HEK293 (cell line): Measurements from ENCODE around the gene GMPS.

ENCODE experiments used
- CTCF ChIA-PET: fragments of 350-600 bp; formaldehyde crosslinking; extraction: SDS; loops from one replicate; lab custom pipeline; 2021; ENCODE audit warnings: antibody characterized with exemption; lab: Yijun Ruan, JAX
- POLR2A ChIA-PET: fragments of 300-600 bp; formaldehyde crosslinking; extraction: SDS; loops from one replicate; lab custom pipeline; 2020; ENCODE audit warnings: antibody characterized with exemption, inconsistent platforms; lab: Yijun Ruan, JAX
- H3K27ac ChIP-seq: fragments of 200-500 bp; sonication (Bioruptor generic); 2 replicates; pipeline ENCODE4 v1.5.1; 2014; ENCODE audit warnings: low read depth, low read length, control low read depth, inconsistent platforms; ENCODE audit errors: extremely low read depth
- H3K36me3 ChIP-seq, 2 experiments: fragments of 200-500 bp in 1 of 2; sonication (Bioruptor generic) in 1 of 2; 1 replicate in 1 of 2; 2 replicates in 1 of 2; pipeline ENCODE4 v1.5.1; 2014 to 2017; ENCODE audit warnings: inconsistent platforms in 2 of 2, low read length in 2 of 2; ENCODE audit not compliant: control insufficient read depth in 2 of 2, insufficient read depth in 1 of 2
- H3K4me1 ChIP-seq: fragments of 200-500 bp; sonication (Bioruptor generic); 2 replicates; pipeline ENCODE4 v1.5.1; 2014; ENCODE audit warnings: mild to moderate bottlenecking, low read length, inconsistent platforms; ENCODE audit not compliant: control insufficient read depth, insufficient read depth
- H3K4me3 ChIP-seq: 2 replicates; pipeline ENCODE4 v1.5.1; 2011; ENCODE audit warnings: low read depth, mild to moderate bottlenecking, control low read depth, low read length, moderate library complexity
- H3K9me3 ChIP-seq: fragments of 200-500 bp; sonication (Bioruptor generic); 2 replicates; pipeline ENCODE4 v1.5.1; 2014; ENCODE audit warnings: low read depth, low read length, inconsistent platforms; ENCODE audit not compliant: control insufficient read depth, insufficient read depth
- FEZF1 ChIP-seq: fragments of 450-650 bp; formaldehyde crosslinking; IDR thresholded peaks from 2 replicates; pipeline ENCODE4 v1.5.1; 2016; ENCODE audit warnings: missing biosample characterization, missing genetic modification characterization
- HOXD13 ChIP-seq: sonication (generic); formaldehyde crosslinking; IDR thresholded peaks from 2 replicates; pipeline ENCODE4 v1.8.0; 2022; ENCODE audit warnings: missing genetic modification reagents, borderline replicate concordance
- MYNN ChIP-seq: fragments of 450-650 bp; formaldehyde crosslinking; IDR thresholded peaks from 2 replicates; pipeline ENCODE4 v1.5.1; 2016; ENCODE audit warnings: missing biosample characterization, missing genetic modification characterization, borderline replicate concordance
- PRDM6 ChIP-seq: fragments of 450-650 bp; formaldehyde crosslinking; IDR thresholded peaks from 2 replicates; pipeline ENCODE4 v1.5.1; 2017; ENCODE audit warnings: missing biosample characterization, missing genetic modification characterization
- ZNF623 ChIP-seq: fragments of 450-650 bp; formaldehyde crosslinking; IDR thresholded peaks from 2 replicates; pipeline ENCODE4 v1.5.1; 2016; ENCODE audit warnings: missing biosample characterization, missing genetic modification characterization
- ZNF785 ChIP-seq: fragments of 450-650 bp; formaldehyde crosslinking; IDR thresholded peaks from 2 replicates; pipeline ENCODE4 v1.5.1; 2016; ENCODE audit warnings: missing biosample characterization, missing genetic modification characterization
- TF ChIP-seq, protein P1 (sequence below): fragments of 450-650 bp; formaldehyde crosslinking; IDR thresholded peaks from 2 replicates; pipeline ENCODE4 v1.5.1; 2017; ENCODE audit warnings: missing biosample characterization, mild to moderate bottlenecking, missing genetic modification characterization, moderate library complexity
- TF ChIP-seq, protein P2 (sequence below): fragments of 450-650 bp; formaldehyde crosslinking; IDR thresholded peaks from 2 replicates; pipeline ENCODE4 v1.5.1; 2016; ENCODE audit warnings: missing biosample characterization, missing genetic modification characterization
- TF ChIP-seq, protein P3 (sequence below): fragments of 450-650 bp; formaldehyde crosslinking; IDR thresholded peaks from 2 replicates; pipeline ENCODE4 v1.5.1; 2016; ENCODE audit warnings: missing biosample characterization, missing genetic modification characterization
- TF ChIP-seq, protein P4 (sequence below): fragments of 450-650 bp; formaldehyde crosslinking; IDR thresholded peaks from 2 replicates; pipeline ENCODE4 v1.5.1; 2016; ENCODE audit warnings: missing biosample characterization, missing genetic modification characterization

Gene GMPS

GRCh38 chr3:155886915-155887314 is 16.5 kb downstream of the GMPS start:
- H3K4me1 ChIP-seq: no peaks in the 10 kb centered on the region
- no peak overlapping the region for H3K4me3 ChIP-seq
- no peak overlapping the region for H3K27ac ChIP-seq
- no peaks in the 10 kb centered on the region for H3K9me3 ChIP-seq
- H3K36me3 ChIP-seq: no peaks in the 10 kb centered on the region
- no peak for TF ChIP-seq FEZF1 (tag by site-specific recombination)
- TF ChIP-seq, protein P1, sequence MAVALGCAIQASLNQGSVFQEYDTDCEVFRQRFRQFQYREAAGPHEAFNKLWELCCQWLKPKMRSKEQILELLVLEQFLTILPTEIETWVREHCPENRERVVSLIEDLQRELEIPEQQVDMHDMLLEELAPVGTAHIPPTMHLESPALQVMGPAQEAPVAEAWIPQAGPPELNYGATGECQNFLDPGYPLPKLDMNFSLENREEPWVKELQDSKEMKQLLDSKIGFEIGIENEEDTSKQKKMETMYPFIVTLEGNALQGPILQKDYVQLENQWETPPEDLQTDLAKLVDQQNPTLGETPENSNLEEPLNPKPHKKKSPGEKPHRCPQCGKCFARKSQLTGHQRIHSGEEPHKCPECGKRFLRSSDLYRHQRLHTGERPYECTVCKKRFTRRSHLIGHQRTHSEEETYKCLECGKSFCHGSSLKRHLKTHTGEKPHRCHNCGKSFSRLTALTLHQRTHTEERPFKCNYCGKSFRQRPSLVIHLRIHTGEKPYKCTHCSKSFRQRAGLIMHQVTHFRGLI (tag by site-specific recombination): no peak
- TF ChIP-seq HOXD13: no peak
- no peak for TF ChIP-seq MYNN (tag by site-specific recombination)
- CTCF ChIA-PET: no interaction called here
- POLR2A ChIA-PET: no interaction called here

DNA sequence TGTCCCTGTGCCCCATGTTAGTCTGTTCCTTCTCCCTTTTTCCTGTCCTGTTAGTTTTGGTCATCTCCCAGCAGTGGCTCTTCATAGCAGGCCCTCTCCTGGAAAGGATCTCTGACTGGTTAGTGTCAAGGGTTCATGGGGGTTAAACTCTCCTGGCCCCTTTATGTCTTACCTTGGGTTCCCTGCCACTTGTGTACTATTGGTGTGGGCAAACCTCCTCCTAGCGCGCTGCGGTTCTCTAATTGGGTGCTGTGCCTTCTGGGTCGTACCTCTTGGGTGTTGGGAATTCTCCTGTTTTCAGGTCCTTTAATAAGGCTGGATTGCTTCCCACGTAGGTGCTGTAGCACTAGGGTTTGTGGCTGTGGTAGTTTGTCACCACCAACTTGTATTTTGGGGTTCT is 18.8 kb downstream of the GMPS start:
- Histone ChIP-seq H3K4me1 (no peaks in the 10 kb centered on the region), H3K9me3 (no peaks in the 10 kb centered on the region), H3K27ac (no peak overlapping the region), H3K36me3 (peaks cover 5 to 15% of the 10 kb centered on the region in 2 experiments; a peak in 2 of 3 replicates), H3K4me3 (no peak overlapping the region)
- ChIA-PET CTCF (no interaction called here), POLR2A (no interaction called here)
- TF ChIP-seq ZNF623 (tag by site-specific recombination): no peak
- TF ChIP-seq, protein P2, sequence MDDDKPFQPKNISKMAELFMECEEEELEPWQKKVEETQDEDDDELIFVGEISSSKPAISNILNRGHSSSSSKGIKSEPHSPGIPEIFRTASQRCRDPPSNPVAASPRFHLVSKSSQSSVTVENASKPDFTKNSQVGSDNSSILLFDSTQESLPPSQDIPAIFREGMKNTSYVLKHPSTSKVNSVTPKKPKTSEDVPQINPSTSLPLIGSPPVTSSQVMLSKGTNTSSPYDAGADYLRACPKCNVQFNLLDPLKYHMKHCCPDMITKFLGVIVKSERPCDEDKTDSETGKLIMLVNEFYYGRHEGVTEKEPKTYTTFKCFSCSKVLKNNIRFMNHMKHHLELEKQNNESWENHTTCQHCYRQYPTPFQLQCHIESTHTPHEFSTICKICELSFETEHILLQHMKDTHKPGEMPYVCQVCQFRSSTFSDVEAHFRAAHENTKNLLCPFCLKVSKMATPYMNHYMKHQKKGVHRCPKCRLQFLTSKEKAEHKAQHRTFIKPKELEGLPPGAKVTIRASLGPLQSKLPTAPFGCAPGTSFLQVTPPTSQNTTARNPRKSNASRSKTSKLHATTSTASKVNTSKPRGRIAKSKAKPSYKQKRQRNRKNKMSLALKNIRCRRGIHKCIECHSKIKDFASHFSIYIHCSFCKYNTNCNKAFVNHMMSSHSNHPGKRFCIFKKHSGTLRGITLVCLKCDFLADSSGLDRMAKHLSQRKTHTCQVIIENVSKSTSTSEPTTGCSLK: no peak

GRCh38 chr3:155889952-155890351 is 19.5 kb downstream of the GMPS start:
- TF ChIP-seq ZNF785 (tag by site-specific recombination) (no peak), PRDM6 (tag by site-specific recombination) (peak; percentile 22; the same call in 1 of the 2 replicates)
- TF ChIP-seq, protein P3, sequence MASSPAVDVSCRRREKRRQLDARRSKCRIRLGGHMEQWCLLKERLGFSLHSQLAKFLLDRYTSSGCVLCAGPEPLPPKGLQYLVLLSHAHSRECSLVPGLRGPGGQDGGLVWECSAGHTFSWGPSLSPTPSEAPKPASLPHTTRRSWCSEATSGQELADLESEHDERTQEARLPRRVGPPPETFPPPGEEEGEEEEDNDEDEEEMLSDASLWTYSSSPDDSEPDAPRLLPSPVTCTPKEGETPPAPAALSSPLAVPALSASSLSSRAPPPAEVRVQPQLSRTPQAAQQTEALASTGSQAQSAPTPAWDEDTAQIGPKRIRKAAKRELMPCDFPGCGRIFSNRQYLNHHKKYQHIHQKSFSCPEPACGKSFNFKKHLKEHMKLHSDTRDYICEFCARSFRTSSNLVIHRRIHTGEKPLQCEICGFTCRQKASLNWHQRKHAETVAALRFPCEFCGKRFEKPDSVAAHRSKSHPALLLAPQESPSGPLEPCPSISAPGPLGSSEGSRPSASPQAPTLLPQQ (tag by site-specific recombination): no peak
- TF ChIP-seq, protein P4, sequence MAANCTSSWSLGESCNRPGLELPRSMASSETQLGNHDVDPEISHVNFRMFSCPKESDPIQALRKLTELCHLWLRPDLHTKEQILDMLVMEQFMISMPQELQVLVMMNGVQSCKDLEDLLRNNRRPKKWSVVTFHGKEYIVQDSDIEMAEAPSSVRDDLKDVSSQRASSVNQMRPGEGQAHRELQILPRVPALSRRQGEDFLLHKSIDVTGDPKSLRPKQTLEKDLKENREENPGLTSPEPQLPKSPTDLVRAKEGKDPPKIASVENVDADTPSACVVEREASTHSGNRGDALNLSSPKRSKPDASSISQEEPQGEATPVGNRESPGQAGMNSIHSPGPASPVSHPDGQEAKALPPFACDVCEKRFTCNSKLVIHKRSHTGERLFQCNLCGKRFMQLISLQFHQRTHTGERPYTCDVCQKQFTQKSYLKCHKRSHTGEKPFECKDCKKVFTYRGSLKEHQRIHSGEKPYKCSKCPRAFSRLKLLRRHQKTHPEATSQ (tag by site-specific recombination): no peak
- TF ChIP-seq, all 188 proteins: peak for 1

More at GRCh38 chr3:155889952-155890351, 19.5 kb downstream of the GMPS start:
- H3K4me3 ChIP-seq: no peak overlapping the region
- ChIA-PET CTCF (no interaction called here), POLR2A (no interaction called here)
- peaks cover 8 to 23% of the 10 kb centered on the region in 2 experiments; a peak in 2 of 3 replicates for H3K36me3 ChIP-seq
- H3K27ac ChIP-seq: no peak overlapping the region
- H3K4me1 ChIP-seq: no peaks in the 10 kb centered on the region
- no peaks in the 10 kb centered on the region for H3K9me3 ChIP-seq
